ENCODE measurements around the gene BTBD9.
A peak's percentile ranks its signal among the peaks of the same experiment; 100 is the strongest.
"Not testable (repeated sequence)": the region's sequence is repeated elsewhere in the genome, so short reads cannot be mapped to it uniquely, and the experiment has no call there.

BTBD9 gene

GRCh38 chr6:38638941-38639497 is 710 bp downstream of the BTBD9 start:
- no peak for DNase-seq (ENCODE audit: extremely low read depth, low read depth)
- peak overlapping the region; percentile 85 for H3K4me3 ChIP-seq (replicated peaks; ENCODE audit: low read depth, low read length)
- TF ChIP-seq CTCF (IDR thresholded peaks at IDR 0.05; ENCODE audit: low read depth, low read length, missing control alignments) = no peak

GRCh38 chr6:38637756-38638155 is 2.0 kb downstream of the BTBD9 start:
- DNase-seq (ENCODE audit: extremely low read depth, low read depth) = no peak
- no peak overlapping the region for H3K4me3 ChIP-seq (replicated peaks; ENCODE audit: low read depth, low read length)
- TF ChIP-seq CTCF (IDR thresholded peaks at IDR 0.05; ENCODE audit: low read depth, low read length, missing control alignments) = no peak

GRCh38 chr6:38636027-38636426 is 3.7 kb downstream of the BTBD9 start:
- DNase-seq (ENCODE audit: extremely low read depth, low read depth) = no peak
- TF ChIP-seq CTCF (IDR thresholded peaks at IDR 0.05; ENCODE audit: low read depth, low read length, missing control alignments) = no peak
- H3K4me3 ChIP-seq (replicated peaks; ENCODE audit: low read depth, low read length) = no peak overlapping the region

GRCh38 chr6:38634518-38634917 is 5.2 kb downstream of the BTBD9 start:
- DNase-seq (ENCODE audit: extremely low read depth, low read depth) = no peak
- no peak for TF ChIP-seq CTCF (IDR thresholded peaks at IDR 0.05; ENCODE audit: low read depth, low read length, missing control alignments)
- H3K4me3 ChIP-seq (replicated peaks; ENCODE audit: low read depth, low read length) = no peak overlapping the region

- no peak for DNase-seq (ENCODE audit: extremely low read depth, low read depth)
- no peak overlapping the region for H3K4me3 ChIP-seq (replicated peaks; ENCODE audit: low read depth, low read length)
- no peak for TF ChIP-seq CTCF (IDR thresholded peaks at IDR 0.05; ENCODE audit: low read depth, low read length, missing control alignments)
Observed at GRCh38 chr6:38632490-38632889, 7.2 kb downstream of the BTBD9 start.

GRCh38 chr6:38631186-38631783 is 8.4 kb downstream of the BTBD9 start:
- no peak overlapping the region for H3K4me3 ChIP-seq (replicated peaks; ENCODE audit: low read depth, low read length)
- TF ChIP-seq CTCF (IDR thresholded peaks at IDR 0.05; ENCODE audit: low read depth, low read length, missing control alignments) = no peak
- DNase-seq (ENCODE audit: extremely low read depth, low read depth) = no peak

- no peak overlapping the region for H3K4me3 ChIP-seq (replicated peaks; ENCODE audit: low read depth, low read length)
- no peak for DNase-seq (ENCODE audit: extremely low read depth, low read depth)
- TF ChIP-seq CTCF (IDR thresholded peaks at IDR 0.05; ENCODE audit: low read depth, low read length, missing control alignments) = no peak
Observed at GRCh38 chr6:38625217-38625616, 14.5 kb downstream of the BTBD9 start.

GRCh38 chr6:38619342-38619741 is 20.4 kb downstream of the BTBD9 start:
- not testable (repeated sequence) for DNase-seq (ENCODE audit: extremely low read depth, low read depth); H3K4me3 ChIP-seq (replicated peaks; ENCODE audit: low read depth, low read length)

- H3K4me3 ChIP-seq (replicated peaks; ENCODE audit: low read depth, low read length); DNase-seq (ENCODE audit: extremely low read depth, low read depth): not testable (repeated sequence)
Observed at GRCh38 chr6:38618301-38618700, 21.4 kb downstream of the BTBD9 start.

Measured in HFF-Myc (cell line).